HG03039 (cell line): ENCODE results near the gene SCN11A.

Experiments
- ATAC-seq: cut with Tn5 transposase; IDR thresholded peaks from one replicate; pipeline ENCODE4 v1.9.1; 2021; ENCODE audit warnings: mild to moderate bottlenecking, moderate library complexity; ENCODE audit not compliant: unreplicated experiment

SCN11A gene

DNA sequence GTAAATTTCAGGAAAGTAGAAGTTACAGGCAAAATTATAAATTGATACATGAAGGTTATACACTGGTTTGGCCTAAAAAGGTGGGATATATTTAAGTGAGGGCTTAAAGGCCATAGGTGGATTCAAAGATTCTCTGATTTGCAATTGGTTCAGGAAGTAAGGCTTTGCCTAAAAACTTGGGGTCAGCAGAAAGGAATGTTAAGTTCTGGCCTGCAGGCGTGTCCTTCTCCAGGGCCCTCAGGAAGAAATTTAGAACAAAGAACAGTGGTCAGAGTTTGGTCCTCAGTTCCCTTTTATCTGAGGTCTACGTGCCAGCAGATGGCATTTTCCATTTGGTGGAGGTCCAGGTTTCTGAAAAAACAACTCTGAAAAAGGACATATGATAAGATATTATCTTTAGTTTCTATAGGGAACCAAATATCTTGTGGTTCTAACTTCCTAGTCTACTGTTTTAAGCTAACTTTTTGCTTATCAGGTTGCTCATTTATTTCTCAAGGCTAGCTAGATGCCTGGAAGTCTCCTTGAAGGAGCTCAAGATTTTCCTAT, 40.5 kb downstream of the SCN11A start:
- no peak for ATAC-seq

DNA sequence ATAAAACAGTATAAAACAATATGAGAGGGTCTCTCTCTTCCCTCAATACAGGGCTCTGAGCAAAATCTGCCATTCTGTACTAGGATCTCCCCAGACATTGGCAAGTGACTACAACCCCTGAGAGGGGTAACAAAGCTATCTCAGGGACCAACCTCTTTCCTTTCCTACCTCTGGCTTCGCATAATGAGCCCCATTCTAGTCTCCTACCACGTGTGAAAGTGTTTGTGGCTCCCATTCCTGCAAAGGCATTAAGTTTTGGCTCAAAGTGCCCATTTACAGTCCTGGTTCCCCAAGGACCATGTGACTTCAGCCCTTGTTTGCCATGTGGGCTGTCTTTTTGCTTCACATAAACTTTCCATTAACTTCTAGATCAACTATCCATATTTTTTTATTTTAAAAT, 46.4 kb downstream of the SCN11A start:
- ATAC-seq, result no peak
